Activated CD4-positive, alpha-beta T cell treated with anti-CD3 and anti-CD28 coated beads, Interleukin-2, amount 10 ng/mL, durations not matched to agents 7 days and 5 days (primary cell): ENCODE data around the gene PCNT. TPM values are rescaled to one million over a fixed set of nuclear protein-coding genes. Genes with fewer than 3 reads are reported as not detected.
"Not testable (repeated sequence)": the region's sequence is repeated elsewhere in the genome, so short reads cannot be mapped to it uniquely, and the experiment has no call there.

Source experiments
- CTCF ChIA-PET: fragments of 350-600 bp; sonication (Branson Sonifier 250); formaldehyde crosslinking; loops from one replicate; lab custom pipeline; 2021; ENCODE audit warnings: antibody characterized with exemption; lab: Charles Lee
- POLR2A ChIA-PET: fragments of 350-600 bp; sonication (Branson Sonifier 250); formaldehyde crosslinking; loops from one replicate; lab custom pipeline; 2021; ENCODE audit warnings: antibody characterized with exemption; lab: Charles Lee
- DNase-seq: peaks from one replicate; pipeline ENCODE4 v3.0.0-alpha.2; 2020
- H3K27ac Mint-ChIP-seq: one replicate; pipeline ENCODE4 v1.8.0; 2021; ENCODE audit warnings: mild to moderate bottlenecking, moderate library complexity, mixed read lengths
- H3K27me3 Mint-ChIP-seq: one replicate; pipeline ENCODE4 v1.8.0; 2021; ENCODE audit warnings: mixed read lengths
- H3K36me3 Mint-ChIP-seq: one replicate; pipeline ENCODE4 v1.8.0; 2021; ENCODE audit warnings: low read depth, mixed read lengths
- H3K4me1 Mint-ChIP-seq: one replicate; pipeline ENCODE4 v1.8.0; 2021; ENCODE audit warnings: mixed read lengths
- H3K4me3 Mint-ChIP-seq: one replicate; pipeline ENCODE4 v1.8.0; 2021; ENCODE audit warnings: mild to moderate bottlenecking, moderate library complexity, mixed read lengths
- H3K9me3 Mint-ChIP-seq: one replicate; pipeline ENCODE4 v1.8.0; 2021; ENCODE audit warnings: mixed read lengths
- total RNA-seq, 2 experiments: library from RNA; stranded (reverse); gene quantifications; one replicate each; pipeline ENCODE4 v1.2.3, GENCODE V29; 2021

Gene PCNT
- total RNA-seq, 2 experiments from 2014 or later = 84.0 to 89.8 TPM

DNA sequence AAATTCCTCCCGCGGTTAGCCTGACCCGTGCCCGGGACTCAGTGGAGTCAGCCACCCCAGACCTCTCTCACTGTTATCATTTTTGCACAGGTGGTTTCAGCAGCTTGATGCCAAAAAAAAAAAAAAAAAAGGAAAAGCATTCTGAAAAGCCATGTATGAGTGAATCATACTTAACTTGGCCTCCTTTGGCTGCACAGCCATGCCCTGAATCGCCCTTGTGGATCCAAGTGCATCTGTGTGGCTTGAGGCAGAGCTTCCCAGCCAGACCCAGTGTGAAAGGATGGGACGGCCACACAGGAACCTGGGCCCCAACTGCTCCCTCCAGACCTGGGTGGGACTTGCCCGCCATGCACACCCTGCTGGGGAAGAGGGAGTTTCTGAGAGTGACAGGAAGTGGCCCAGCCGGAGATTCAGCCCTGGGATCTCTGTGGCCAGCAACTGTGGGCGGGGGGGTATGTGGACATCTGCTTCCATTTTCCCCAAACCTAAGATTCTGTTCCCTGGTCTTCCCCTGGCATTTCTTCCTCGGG is 29.2 kb upstream of the PCNT start:
- DNase-seq = no peak
- peaks cover 25% of the 10 kb centered on the region for H3K4me1 Mint-ChIP-seq

DNA sequence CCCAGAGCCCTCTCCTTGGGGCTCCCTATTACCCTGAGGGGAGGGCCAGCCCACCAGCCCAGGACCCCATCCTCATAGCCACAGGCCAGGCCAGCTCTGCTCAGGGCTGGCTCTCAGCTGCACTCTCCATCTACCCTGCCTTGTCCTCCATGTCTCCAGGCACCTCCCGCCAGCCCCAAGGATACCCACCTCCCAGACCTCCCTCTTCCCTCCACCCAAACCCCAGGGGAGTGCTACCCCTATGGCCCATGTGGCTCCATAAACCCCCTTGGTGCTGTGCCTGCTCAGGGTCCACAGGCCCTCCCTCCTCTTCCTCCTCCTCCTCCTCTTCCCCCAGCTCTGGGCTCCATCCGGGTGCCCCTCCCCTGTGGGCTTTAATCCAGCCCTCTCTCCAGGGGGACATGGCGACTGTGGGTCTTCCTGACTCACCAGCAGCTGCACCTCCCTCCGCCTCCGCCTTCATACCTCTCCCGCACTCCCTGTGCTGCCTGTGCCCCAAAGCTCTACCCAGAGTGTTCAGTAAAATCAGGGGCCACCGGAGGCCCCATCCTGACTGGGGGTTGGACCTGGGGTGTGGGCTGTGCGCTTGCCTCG is 28.7 kb upstream of the PCNT start:
- Mint-ChIP-seq H3K9me3 (peaks cover 8% of the 10 kb centered on the region), H3K36me3 (peaks cover 31% of the 10 kb centered on the region), H3K27ac (peak overlapping the region; percentile 25), H3K4me1 (peaks cover 23% of the 10 kb centered on the region), H3K27me3 (no peaks in the 10 kb centered on the region), H3K4me3 (no peak overlapping the region)
- POLR2A ChIA-PET = no interaction called here
- CTCF ChIA-PET = interaction anchor here (1.5 kb wide), 1 partner anchor 11 kb away, joined by 3 read pairs; no protein-coding TSS in a partner anchor
- DNase-seq = no peak

More for the DNA sequence above, 29.2 kb upstream of the PCNT start:
- Mint-ChIP-seq H3K27me3 (no peaks in the 10 kb centered on the region), H3K9me3 (peaks cover 8% of the 10 kb centered on the region), H3K4me3 (no peak overlapping the region), H3K27ac (no peak overlapping the region), H3K36me3 (peaks cover 26% of the 10 kb centered on the region)
- CTCF ChIA-PET = interaction anchor here (1.5 kb wide), 1 partner anchor 10 kb away, joined by 3 read pairs; no protein-coding TSS in a partner anchor
- POLR2A ChIA-PET = no interaction called here

DNA sequence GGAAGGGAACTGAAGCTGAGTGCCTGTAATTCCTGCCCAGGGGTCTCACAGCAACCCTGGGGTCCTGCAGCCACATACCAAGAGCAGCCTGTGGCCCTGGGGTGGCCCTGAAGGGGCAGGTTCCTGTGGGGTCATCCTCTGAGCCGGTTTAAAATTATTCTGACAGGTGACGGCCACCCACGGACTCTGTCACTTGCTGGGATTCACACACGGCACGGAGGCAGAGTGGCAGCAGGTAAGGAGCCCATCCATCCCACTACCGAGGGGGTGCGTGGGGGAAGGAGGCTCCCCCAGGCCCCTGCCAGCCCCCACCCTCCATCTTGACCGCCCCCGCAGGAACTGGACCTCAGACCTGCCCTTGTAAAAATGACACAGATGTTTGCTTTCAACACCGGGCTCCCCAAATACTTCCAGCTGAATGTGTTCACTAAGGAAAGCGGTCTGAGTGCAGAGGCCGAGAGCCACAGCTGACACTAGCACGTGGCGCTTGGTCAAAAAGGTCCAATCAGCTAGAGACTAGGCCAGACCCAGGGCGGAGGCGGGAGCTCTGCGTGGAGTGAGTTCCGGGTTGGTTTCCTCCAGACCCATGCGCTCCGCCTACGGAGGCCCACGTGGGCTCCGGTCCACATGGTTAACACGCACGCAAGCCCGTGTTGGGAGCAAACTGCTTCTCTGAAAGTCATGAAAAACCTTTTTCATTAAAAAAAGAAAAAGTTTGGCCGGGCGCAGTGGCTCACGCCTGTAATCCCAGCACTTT is 27.8 kb upstream of the PCNT start:
- H3K36me3 Mint-ChIP-seq = peaks cover 35% of the 10 kb centered on the region
- H3K27ac Mint-ChIP-seq = peak overlapping the region; percentile 69
- DNase-seq = peak; percentile 47
- H3K4me1 Mint-ChIP-seq = peaks cover 19% of the 10 kb centered on the region
- ChIA-PET POLR2A (no interaction called here), CTCF (interaction anchor here (0.9 to 1.4 kb wide), 2 partner anchors 42 to 128 kb away, joined by 3 to 4 read pairs; no protein-coding TSS in a partner anchor)
- H3K4me3 Mint-ChIP-seq = peak overlapping the region; percentile 14
- H3K9me3 Mint-ChIP-seq = peaks cover 8% of the 10 kb centered on the region
- no peaks in the 10 kb centered on the region for H3K27me3 Mint-ChIP-seq

DNA sequence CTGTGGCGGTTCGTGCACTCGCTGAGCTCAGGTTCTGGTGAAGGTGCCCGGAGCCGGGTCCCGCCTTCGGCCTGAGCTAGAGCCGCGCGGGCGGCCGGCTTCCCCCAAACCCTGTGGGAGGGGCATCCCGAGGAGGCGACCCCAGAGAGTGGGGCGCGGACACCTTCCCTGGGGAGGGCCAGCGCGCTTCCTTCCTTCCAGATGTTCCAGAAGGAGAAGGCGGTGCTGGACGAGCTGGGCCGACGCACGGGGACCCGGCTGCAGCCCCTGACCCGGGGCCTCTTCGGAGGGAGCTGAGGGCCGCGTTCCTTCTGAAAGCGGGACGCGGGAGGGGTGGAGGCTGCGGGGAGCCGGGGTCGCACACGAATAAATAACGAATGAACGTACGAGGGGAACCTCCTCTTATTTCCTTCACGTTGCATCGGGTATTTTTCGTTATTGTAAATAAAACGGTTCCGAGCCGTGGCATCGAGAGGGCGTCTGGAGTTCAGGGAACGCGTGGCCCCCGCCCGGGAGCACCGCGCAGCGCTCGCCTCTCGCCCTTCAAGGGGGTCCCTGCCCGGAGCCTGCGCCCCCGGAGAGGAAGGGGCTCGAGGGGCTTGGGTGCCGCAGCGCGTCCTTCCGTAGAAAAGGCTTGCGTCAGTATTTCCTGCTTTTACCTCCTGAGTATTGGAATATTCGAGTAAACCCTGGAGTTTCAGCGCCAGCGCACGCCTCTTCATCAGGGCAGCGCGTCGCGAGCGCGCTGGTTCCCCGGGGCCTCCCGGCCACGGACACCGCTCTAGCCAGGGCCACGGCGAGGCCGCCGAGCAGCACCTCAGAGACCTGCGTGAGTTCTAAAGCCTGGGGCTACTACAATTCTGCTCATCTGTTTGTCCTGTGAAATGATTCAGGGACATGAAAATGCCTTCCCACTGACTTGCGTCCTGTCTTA is 26.4 kb upstream of the PCNT start:
- no peak for DNase-seq
- Mint-ChIP-seq H3K27me3 (no peaks in the 10 kb centered on the region), H3K36me3 (peaks cover 27% of the 10 kb centered on the region), H3K4me1 (peaks cover 14% of the 10 kb centered on the region), H3K4me3 (peak overlapping the region; percentile 41), H3K27ac (no peak overlapping the region), H3K9me3 (no peaks in the 10 kb centered on the region)
- ChIA-PET CTCF (interaction anchor here (0.5 to 1.4 kb wide), 3 partner anchors 29 to 154 kb away, joined by 3 to 4 read pairs (median 4); no protein-coding TSS in a partner anchor), POLR2A (no interaction called here)

DNA sequence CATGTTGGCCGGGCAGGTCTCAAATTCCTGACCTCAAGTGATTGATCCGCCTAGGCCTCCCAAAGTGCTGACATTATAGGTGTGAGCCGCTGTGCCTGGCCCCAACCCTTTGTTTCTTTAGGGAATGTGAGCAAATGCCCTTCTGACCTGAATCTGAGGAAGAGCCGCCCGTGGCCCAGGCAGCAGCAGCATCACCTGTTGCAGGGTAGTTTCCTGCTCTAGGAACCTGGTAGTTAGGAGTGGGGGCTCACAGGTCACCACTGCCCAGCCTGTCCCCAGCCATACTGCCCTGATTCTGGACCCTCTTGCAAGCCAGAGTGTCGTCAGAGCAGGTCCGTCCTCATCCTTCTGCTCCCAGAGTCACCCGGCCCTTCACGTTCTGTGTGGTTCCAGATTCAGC is 24.8 kb upstream of the PCNT start:
- H3K4me1 Mint-ChIP-seq = peaks cover 14% of the 10 kb centered on the region
- DNase-seq = no peak
- H3K27ac Mint-ChIP-seq = no peak overlapping the region
- no peak overlapping the region for H3K4me3 Mint-ChIP-seq
- CTCF ChIA-PET = no interaction called here
- no peaks in the 10 kb centered on the region for H3K9me3 Mint-ChIP-seq
- POLR2A ChIA-PET = no interaction called here
- H3K27me3 Mint-ChIP-seq = no peaks in the 10 kb centered on the region
- H3K36me3 Mint-ChIP-seq = peaks cover 34% of the 10 kb centered on the region

DNA sequence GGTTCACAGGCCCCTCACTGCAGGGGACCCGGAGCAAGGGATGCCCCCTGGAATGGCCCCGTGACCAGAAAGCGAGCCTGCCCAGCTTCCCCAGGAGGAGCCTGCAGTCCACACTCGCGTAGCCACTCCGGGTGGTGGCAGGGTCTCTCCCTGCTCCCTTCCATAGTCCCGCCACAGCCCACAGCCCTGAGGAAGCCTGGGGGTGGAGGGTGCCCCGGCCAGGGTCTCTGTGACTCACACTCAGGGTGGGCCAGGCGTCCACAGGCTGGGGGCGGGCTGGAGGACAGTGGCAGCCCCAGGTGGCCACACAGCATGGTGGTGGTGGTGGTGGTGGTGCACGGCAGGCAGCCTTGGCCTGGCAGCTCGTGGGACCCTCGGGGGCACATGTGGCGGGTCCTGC is 22.2 kb upstream of the PCNT start:
- ChIA-PET CTCF (interaction anchor here (0.8 to 1.8 kb wide), 4 partner anchors 11 to 90 kb away, joined by 3 to 4 read pairs (median 3); no protein-coding TSS in a partner anchor), POLR2A (no interaction called here)
- no peak overlapping the region for H3K4me3 Mint-ChIP-seq
- peaks cover 46% of the 10 kb centered on the region for H3K36me3 Mint-ChIP-seq
- H3K27ac Mint-ChIP-seq = no peak overlapping the region
- peaks cover 5% of the 10 kb centered on the region for H3K4me1 Mint-ChIP-seq
- H3K27me3 Mint-ChIP-seq = no peaks in the 10 kb centered on the region
- no peak for DNase-seq
- H3K9me3 Mint-ChIP-seq = no peaks in the 10 kb centered on the region

DNA sequence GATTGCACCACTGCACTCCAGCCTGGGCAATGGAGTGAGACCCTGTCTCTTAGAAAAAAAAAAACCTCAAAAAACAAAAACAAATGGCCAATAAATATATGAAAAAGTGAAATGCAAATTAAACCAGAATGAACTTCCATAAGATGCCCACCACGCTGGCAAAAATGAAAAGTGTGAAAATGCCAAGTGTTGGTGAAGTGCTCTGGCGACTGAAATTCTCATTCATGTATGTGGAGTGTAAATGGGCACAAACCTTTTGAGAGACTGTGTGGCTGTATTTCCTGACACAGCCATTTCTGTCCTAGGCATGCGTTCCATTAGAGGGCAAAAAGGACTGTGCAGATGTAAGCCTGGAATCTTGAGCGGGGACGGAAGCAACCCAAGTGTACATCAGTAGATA is 19.5 kb upstream of the PCNT start:
- H3K4me3 Mint-ChIP-seq = no peak overlapping the region
- peaks cover 55% of the 10 kb centered on the region for H3K36me3 Mint-ChIP-seq
- CTCF ChIA-PET = no interaction called here
- no peaks in the 10 kb centered on the region for H3K9me3 Mint-ChIP-seq
- no peak overlapping the region for H3K27ac Mint-ChIP-seq
- H3K27me3 Mint-ChIP-seq = no peaks in the 10 kb centered on the region
- DNase-seq = no peak
- peaks cover 2% of the 10 kb centered on the region for H3K4me1 Mint-ChIP-seq
- POLR2A ChIA-PET = no interaction called here

DNA sequence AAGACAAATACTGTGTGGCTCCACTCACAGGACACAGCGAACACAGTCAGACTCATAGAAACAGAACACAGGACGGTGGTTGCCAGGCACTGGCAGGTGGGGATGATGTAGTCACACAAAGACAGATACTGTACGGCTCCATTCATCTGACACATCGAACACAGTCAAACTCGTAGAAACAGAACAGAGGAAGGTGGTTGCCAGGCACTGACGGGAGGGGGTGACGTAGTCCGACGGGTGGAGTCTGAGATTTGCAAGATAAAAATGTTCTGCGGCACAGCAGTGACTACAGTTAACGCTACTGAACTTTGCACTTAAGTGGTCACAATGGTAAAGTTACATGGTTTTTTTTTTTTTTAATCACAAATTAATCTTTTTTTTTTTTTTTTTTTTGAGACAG is 19.0 kb upstream of the PCNT start:
- CTCF ChIA-PET = no interaction called here
- H3K9me3 Mint-ChIP-seq = no peaks in the 10 kb centered on the region
- no peak overlapping the region for H3K27ac Mint-ChIP-seq
- peaks cover 51% of the 10 kb centered on the region for H3K36me3 Mint-ChIP-seq
- H3K27me3 Mint-ChIP-seq = no peaks in the 10 kb centered on the region
- no peak overlapping the region for H3K4me3 Mint-ChIP-seq
- POLR2A ChIA-PET = no interaction called here
- DNase-seq = no peak
- peaks cover 2% of the 10 kb centered on the region for H3K4me1 Mint-ChIP-seq

DNA sequence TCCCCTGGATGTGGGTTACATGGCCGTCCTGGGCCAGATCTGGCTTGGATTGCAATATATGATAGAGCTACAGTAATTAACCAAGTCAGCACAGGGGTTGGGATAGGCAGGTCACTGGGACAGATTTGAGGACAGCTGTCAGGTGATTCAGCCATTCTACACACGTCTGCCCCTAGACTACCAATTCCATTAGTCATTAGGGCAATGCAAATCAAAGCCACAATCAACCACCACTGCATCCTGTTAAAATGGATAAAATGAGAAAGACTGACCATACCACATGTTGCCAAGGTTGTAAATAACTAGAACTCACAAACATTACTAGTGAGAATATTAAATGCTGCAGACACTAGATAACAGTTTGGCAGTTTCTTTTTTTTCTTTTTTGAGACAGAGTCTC is 16.3 kb upstream of the PCNT start:
- ChIA-PET CTCF (interaction anchor here (1.5 kb wide), 1 partner anchor 31 kb away, joined by 4 read pairs; no protein-coding TSS in a partner anchor), POLR2A (no interaction called here)
- Mint-ChIP-seq H3K27me3 (no peaks in the 10 kb centered on the region), H3K9me3 (peaks cover under 1% of the 10 kb centered on the region), H3K4me3 (no peak overlapping the region), H3K27ac (no peak overlapping the region), H3K4me1 (peaks cover 2% of the 10 kb centered on the region), H3K36me3 (peaks cover 49% of the 10 kb centered on the region)
- no peak for DNase-seq

DNA sequence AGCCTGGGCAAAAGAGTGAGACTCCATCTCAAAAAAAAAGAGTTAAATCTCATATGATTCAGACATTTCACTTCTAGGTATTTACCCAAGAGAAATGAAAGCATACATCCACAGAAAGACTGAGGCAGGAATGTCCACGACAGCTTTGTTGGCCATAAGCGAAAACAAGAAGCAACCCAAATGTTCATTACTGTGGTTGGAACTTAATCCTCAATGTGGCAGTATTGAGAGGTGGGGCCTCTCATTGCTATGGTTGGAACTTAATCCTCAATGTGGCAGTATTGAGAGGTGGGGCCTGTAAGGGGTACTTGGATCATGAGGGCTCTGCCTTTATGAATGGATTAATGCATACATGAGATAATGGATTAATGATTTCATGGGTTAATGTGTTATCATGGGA is 15.5 kb upstream of the PCNT start:
- no peaks in the 10 kb centered on the region for H3K27me3 Mint-ChIP-seq
- peaks cover 2% of the 10 kb centered on the region for H3K4me1 Mint-ChIP-seq
- peaks cover 50% of the 10 kb centered on the region for H3K36me3 Mint-ChIP-seq
- H3K9me3 Mint-ChIP-seq = peaks cover 3% of the 10 kb centered on the region
- DNase-seq = no peak
- H3K27ac Mint-ChIP-seq = no peak overlapping the region
- CTCF ChIA-PET = interaction anchor here (0.6 kb wide), 1 partner anchor 191 kb away, joined by 3 read pairs; no protein-coding TSS in a partner anchor
- POLR2A ChIA-PET = no interaction called here
- no peak overlapping the region for H3K4me3 Mint-ChIP-seq

DNA sequence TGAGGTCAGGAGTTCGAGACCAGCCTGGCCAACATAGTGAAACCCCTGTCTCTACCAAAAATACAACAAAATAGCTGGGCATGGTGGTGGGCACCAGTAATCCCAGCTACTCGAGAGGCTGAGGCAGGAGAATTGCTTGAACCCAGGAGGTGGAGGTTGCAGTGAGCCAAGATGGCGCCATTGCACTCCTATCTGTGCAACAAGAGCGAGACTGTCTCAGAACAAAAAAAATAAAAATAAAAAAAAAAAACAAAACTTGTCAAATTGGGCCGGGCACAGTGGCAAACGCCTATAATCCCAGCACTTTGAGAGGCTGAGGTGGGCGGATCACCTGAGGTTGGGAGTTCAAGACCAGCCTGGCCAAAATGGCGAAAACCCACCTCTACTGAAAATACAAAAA is 13.7 kb upstream of the PCNT start:
- H3K9me3 Mint-ChIP-seq, POLR2A ChIA-PET, DNase-seq, H3K27me3 Mint-ChIP-seq, H3K4me3 Mint-ChIP-seq, H3K27ac Mint-ChIP-seq, H3K4me1 Mint-ChIP-seq, CTCF ChIA-PET: not testable (repeated sequence)
- peaks cover 46% of the 10 kb centered on the region for H3K36me3 Mint-ChIP-seq

DNA sequence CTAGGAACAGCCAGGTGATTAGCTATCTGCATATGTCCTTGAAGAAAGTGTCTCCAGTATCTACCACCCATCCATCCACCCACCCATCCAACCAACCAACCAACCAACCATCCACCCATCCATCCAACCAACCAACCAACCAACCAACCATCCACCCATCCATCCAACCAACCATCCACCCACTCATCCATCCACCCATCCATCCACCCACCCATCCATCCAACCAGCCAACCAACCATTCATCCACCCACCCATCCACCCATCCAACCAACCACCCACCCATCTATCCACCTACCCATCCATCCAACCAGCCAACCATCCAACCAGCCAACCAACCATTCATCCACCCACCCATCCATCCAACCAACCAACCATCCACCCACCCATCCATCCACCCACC is 12.4 kb upstream of the PCNT start:
- H3K27me3 Mint-ChIP-seq = no peaks in the 10 kb centered on the region
- no peak overlapping the region for H3K27ac Mint-ChIP-seq
- CTCF ChIA-PET = interaction anchor here (0.5 to 1.0 kb wide), 2 partner anchors 12 to 189 kb away, joined by 3 to 5 read pairs; partner anchors contain the start of gene C21orf58
- H3K4me1 Mint-ChIP-seq = no peaks in the 10 kb centered on the region
- peaks cover 45% of the 10 kb centered on the region for H3K36me3 Mint-ChIP-seq
- no peak overlapping the region for H3K4me3 Mint-ChIP-seq
- POLR2A ChIA-PET = no interaction called here
- peaks cover 3% of the 10 kb centered on the region for H3K9me3 Mint-ChIP-seq
- DNase-seq = no peak
